Fibroblast of the aortic adventitia (primary cell): ENCODE results near the gene SNX8. TPM values are rescaled to one million over a fixed set of nuclear protein-coding genes. Genes with fewer than 3 reads are reported as not detected.
A peak's percentile ranks its signal among the peaks of the same experiment; 100 is the strongest.
"Not testable (repeated sequence)": the region's sequence is repeated elsewhere in the genome, so short reads cannot be mapped to it uniquely, and the experiment has no call there.

Experiments
- DNase-seq: peaks from one replicate; pipeline ENCODE4 v3.0.0-alpha.2; 2010; ENCODE audit warnings: low read depth
- H3K4me3 ChIP-seq: 2 replicates; pipeline ENCODE4 v1.5.1; 2011; ENCODE audit warnings: low read depth, mild to moderate bottlenecking, control low read depth, low read length, moderate library complexity
- total RNA-seq: library from RNA; depleted of rRNA; stranded (reverse); fragments of >200 nt; gene quantifications from 2 replicates; pipeline ENCODE4 v1.2.3, GENCODE V29; 2012; ENCODE audit warnings: low replicate concordance
- TF ChIP-seq, protein P1 (sequence below): IDR thresholded peaks from 2 replicates; pipeline ENCODE4 v1.5.1; 2011; ENCODE audit warnings: mild to moderate bottlenecking, low read length, control low read depth, inconsistent platforms; ENCODE audit not compliant: insufficient read depth

Gene SNX8
- total RNA-seq, 1 donor, result 19.4 TPM

DNA sequence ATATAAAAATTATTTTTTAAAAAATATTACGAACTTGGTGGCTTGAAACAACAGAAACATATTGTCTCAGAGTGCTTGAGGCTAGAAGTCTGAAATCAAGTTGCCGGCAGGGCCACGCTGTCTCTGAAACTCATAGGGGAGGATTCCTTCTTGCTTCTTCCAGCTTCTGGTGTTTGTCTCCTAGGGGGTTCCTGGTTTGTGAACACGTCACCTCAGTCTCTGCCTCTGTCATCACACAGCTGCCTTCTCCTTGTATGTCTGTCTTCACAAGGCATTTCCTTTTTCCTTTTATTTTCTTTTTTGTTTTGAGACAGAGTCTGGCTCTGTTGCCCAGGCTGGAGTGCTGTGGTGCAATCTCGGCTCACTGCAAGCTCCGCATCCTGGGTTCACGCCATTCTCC, 12.7 kb upstream of the SNX8 start:
- TF ChIP-seq, protein P1, sequence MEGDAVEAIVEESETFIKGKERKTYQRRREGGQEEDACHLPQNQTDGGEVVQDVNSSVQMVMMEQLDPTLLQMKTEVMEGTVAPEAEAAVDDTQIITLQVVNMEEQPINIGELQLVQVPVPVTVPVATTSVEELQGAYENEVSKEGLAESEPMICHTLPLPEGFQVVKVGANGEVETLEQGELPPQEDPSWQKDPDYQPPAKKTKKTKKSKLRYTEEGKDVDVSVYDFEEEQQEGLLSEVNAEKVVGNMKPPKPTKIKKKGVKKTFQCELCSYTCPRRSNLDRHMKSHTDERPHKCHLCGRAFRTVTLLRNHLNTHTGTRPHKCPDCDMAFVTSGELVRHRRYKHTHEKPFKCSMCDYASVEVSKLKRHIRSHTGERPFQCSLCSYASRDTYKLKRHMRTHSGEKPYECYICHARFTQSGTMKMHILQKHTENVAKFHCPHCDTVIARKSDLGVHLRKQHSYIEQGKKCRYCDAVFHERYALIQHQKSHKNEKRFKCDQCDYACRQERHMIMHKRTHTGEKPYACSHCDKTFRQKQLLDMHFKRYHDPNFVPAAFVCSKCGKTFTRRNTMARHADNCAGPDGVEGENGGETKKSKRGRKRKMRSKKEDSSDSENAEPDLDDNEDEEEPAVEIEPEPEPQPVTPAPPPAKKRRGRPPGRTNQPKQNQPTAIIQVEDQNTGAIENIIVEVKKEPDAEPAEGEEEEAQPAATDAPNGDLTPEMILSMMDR, result no peak
- no peak overlapping the region for H3K4me3 ChIP-seq
- no peak for DNase-seq

DNA sequence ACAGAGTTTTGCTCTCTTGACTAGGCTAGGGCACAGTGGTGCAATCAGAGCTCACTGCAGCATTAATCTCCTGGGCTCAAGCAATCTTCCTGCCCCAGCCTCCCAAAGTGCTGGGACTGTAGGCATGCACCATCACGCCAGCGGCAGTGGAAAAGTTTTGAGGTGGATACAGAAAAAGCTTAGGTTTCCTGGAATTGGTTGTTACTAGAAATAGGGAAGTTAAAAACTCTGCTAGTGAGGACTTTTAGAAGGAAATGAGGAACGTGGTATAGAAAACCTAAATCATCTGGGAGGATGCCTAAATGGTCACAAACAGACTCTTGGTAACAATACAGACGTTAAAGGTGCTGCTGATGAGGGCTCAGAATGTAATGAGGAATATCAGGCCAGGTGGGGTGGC, 10.9 kb upstream of the SNX8 start:
- no peak overlapping the region for H3K4me3 ChIP-seq
- TF ChIP-seq, protein P1, result no peak
- DNase-seq, result no peak

DNA sequence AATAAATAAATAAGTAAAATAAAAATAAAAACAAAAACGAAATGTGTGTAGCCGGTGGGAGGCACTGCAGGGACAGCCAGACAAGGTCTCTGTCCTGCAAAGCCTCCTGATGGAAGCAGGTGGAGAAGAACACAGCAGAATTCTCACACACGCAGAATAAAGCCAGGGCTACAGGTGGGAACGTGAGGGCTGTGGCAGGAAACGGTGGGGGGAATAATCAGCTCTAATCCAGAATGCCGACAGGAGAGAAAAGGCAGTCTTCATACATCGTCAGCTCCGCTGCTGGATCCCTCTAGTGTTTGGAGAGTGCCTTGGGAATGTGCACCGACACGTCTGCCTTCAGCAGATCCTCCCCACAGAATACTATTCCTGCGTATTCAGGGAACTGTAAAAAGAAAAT, 6.8 kb upstream of the SNX8 start:
- TF ChIP-seq, protein P1, result peak; percentile 21
- no peak overlapping the region for H3K4me3 ChIP-seq
- DNase-seq, result peak; percentile 27

DNA sequence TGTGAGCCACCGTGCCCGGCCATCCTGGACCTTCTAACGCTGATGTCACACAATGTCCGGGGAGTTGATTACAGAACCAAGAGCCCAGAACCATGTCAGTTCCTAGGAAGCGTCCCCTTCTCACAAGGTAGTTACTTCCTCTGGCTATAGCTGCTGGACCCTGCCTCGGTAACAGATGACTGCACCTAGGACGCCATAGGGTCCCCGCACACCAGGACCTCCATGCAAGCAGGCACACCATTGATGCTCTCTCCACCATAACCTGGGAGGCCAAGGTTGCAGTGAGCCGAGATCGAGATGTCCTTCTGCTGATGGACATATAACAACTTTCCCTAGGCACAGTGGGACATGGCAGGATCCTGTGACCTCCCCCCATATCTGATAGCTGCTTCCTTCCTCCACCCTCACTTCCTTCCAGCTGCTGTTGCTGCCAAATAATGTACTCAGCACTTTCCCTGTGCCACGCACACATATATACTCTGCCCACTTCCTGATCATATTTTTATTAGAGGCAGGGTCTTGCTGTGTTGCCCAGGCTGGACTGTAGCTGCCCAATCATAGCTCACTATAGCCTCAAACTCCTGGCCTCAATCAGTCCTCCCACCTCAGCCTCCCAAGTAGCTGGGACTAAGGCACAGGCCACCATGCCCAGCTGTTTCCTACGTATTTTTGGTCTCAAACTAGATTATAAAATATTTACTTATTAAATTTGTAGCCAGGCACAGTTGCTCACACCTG, 3.5 kb upstream of the SNX8 start:
- DNase-seq, result no peak
- TF ChIP-seq, protein P1, result no peak
- H3K4me3 ChIP-seq, result no peak overlapping the region

DNA sequence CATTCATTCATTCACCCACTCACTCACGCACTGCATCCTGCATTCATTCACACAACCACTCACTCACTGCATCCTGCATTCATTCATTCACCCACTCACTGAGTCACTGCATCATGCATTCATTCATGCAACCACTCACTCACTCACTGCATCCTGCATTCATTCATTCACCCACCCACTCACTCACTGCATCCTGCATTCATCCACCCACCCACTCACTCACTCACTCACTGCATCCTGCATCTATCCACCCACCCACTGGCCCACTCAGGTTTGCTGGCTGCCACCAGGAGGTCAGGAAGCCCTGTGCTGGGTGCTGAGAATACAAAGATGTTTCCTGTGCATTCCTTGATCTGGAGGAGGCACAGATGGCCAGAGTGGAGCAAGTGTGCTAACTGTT, 2.3 kb upstream of the SNX8 start:
- no peak overlapping the region for H3K4me3 ChIP-seq
- no peak for DNase-seq
- TF ChIP-seq, protein P1, result no peak

DNA sequence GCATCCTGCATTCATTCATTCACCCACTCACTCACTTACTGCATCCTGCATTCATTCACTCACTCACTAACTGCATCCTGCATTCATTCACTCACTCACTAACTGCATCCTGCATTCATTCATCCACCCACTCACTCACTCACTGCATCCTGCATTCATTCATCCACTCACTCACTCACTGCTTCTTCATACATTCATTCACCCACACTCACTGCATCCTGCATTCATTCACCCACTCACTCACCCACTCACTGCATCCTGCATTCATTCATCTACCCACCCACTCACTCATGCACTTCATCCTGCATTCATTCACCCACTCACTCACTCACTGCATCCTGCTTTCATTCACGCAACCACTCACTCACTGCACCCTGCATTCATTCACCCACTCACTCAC, 1.5 kb upstream of the SNX8 start:
- DNase-seq, result no peak
- TF ChIP-seq, protein P1, result no peak
- no peak overlapping the region for H3K4me3 ChIP-seq

DNA sequence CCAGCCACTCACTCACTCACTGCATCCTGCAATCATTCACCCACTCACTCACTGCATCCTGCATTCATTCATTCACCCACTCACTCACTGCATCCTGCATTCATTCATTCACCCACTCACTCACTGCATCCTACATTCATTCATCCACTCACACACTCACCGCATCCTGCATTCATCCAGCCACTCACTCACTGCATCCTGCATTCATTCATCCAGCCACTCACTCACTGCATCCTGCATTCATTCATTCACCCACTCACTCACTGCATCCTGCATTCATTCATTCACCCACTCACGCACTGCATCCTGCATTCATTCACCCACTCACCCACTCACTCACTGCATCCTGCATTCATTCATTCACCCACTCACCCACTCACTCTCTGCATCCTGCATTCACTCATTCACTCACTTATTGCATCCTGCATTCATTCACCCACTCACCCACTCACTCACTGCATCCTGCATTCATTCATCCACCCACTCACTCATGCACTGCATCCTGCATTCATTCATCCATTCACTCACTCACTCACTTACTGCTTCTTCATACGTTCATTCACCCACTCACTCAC, 802 bp upstream of the SNX8 start:
- not testable (repeated sequence) for DNase-seq
- peak overlapping the region; percentile 76 for H3K4me3 ChIP-seq
